OCI-LY3 (cell line): ENCODE measurements around the gene PRCC.

Experiments
- CTCF ChIP-seq: fragments of 200-600, 300-600 bp; sonication (generic); IDR thresholded peaks from 2 replicates; pipeline ENCODE4 v1.5.1; 2014; ENCODE audit warnings: antibody characterized with exemption, low read length, low read depth
- EZH2phosphoT487 ChIP-seq: fragments of 200-600 bp; shearing (Covaris generic); IDR thresholded peaks from 2 replicates; pipeline ENCODE4 v1.6.1; 2018; ENCODE audit warnings: antibody characterized with exemption, mixed run types, low read depth

- TF ChIP-seq CTCF (no peak), EZH2phosphoT487 (no peak)
These were observed 74.0 kb downstream of the PRCC start for GRCh38 chr1:156841295-156841855.
